Esophagus squamous epithelium (tissue), 5 donors: ENCODE results near the gene SELENOK. TPM values are rescaled to one million over a fixed set of nuclear protein-coding genes. Genes with fewer than 3 reads are reported as not detected.

Experiments
- DNase-seq: peaks from one replicate; lab custom pipeline; 2025; lab: John Stamatoyannopoulos, UW
- H3K27ac ChIP-seq, 4 donors: fragments of 200-600 bp; sonication (generic); one replicate each; pipeline ENCODE4 v1.5.1; 2016 to 2019; ENCODE audit warnings: mild to moderate bottlenecking in 1 of 4
- H3K27me3 ChIP-seq, 4 donors: fragments of 200-600 bp; sonication (generic); 1 replicate in 3 of 4; 2 replicates in 1 of 4; pipeline versions ENCODE4 v1.5.1 to v1.6.0; 2017 to 2021; ENCODE audit warnings: antibody characterized with exemption in 1 of 4
- H3K36me3 ChIP-seq, 3 donors: fragments of 200-600 bp; sonication (generic); one replicate each; pipeline ENCODE4 v1.5.1; 2016 to 2019
- H3K4me1 ChIP-seq, 3 donors: fragments of 200-600 bp; sonication (generic); one replicate each; pipeline ENCODE4 v1.5.1; 2017 to 2019
- H3K4me3 ChIP-seq, 4 donors: fragments of 200-600 bp; sonication (generic); 1 replicate in 3 of 4; 2 replicates in 1 of 4; pipeline ENCODE4 v1.5.1; 2016 to 2019; ENCODE audit warnings: mild to moderate bottlenecking in 2 of 4, moderate library complexity in 1 of 4
- H3K9me3 ChIP-seq, 3 donors: fragments of 200-600 bp; sonication (generic); one replicate each; pipeline ENCODE4 v1.5.1; 2016 to 2019
- POLR2A ChIP-seq, 4 donors: fragments of 450-650 bp; IDR thresholded peaks; one replicate each; pipeline ENCODE4 v1.6.1; 2017; ENCODE audit warnings: antibody characterized with exemption in 4 of 4, mild to moderate bottlenecking in 4 of 4, moderate library complexity in 3 of 4
- WGBS, 2 donors: methylation state at CpG; one replicate each; pipeline ENCODE4 v1.1.5; 2018; 5-methylcytosine and 5-hydroxymethylcytosine counted together
- intact Hi-C: fragments of 100-400 bp; cut with DNase I; formaldehyde crosslinking; loops from one replicate; pipeline ENCODE4 v1.15.0; 2022
- total RNA-seq, 4 donors: library from RNA; depleted of rRNA; stranded (reverse); fragments of >200 nt; gene quantifications; one replicate each; pipeline ENCODE4 v1.1.0, GENCODE V29; 2016
- TF ChIP-seq, protein P1 (sequence below), 6 experiments: fragments of 450-650 bp in 4 of 6; fragments of 200-600 bp in 2 of 6; sonication (generic) in 2 of 6; IDR thresholded peaks; one replicate each; pipeline ENCODE4 v1.5.1; 2016 to 2019; ENCODE audit warnings: antibody characterized with exemption in 6 of 6, mild to moderate bottlenecking in 4 of 6, moderate library complexity in 4 of 6
- donor health status: DM: yes; HTN: yes; CAD: no.

The SELENOK gene
- total RNA-seq: 10 to 100 TPM; 16.4 to 36.2 (median 27.2) TPM

DNA sequence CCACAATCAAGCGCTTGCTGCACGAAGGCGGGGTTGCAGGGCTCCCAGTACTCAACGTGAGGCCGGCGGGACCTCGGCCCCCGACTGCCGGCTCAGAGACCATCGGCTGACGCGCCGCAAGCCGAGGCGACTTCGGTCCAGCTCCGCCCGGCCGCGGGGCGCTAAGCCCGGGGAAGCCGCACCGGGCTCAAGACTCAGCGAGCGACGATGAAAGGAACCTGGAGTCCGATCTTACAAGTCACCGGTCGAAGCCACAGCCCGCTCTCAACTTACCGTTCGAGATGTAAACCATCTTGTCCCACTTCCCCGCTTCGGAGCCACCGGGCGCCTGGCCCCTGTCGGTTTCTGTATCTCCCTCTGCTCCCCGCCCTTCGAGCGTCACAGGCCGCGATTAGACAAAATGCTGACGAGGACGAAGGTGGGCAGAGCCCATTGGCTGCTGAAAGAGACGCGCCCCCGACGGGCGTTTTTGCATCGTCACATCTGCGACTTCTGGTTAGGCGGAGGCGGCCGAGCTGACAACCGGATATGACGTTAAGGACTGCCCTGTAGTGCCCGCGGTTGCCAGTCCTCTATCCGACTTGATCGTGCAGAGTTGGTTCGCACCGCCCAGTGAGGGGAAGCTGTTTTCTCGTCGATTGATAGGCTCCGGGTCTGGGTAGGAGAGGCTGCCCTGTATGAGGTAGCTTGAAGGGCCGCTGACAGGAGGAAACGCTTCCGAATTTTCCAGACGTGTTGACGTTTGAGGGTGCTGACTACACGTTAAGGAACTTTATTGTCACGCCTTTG is at the start of gene SELENOK:
TSS of gene SELENOK (minus strand) at position 363 of the 789 bp plus-strand sequence.
- intact Hi-C loops: no loop called here
- Histone ChIP-seq H3K4me3 (peak within 1 kb of the TSS; percentile 70 to 99 (median 82)), H3K36me3 (peaks cover 0 to 15% (median 0%) of the 10 kb centered on the region in 3 donors), H3K4me1 (peaks cover 0 to 28% (median 14%) of the 10 kb centered on the region in 3 donors), H3K27ac (peak within 1 kb of the TSS; percentile 92 to 99 (median 96)), H3K27me3 (peaks cover 0 to 20% (median 0%) of the 10 kb centered on the region in 4 donors), H3K9me3 (no peaks in the 10 kb centered on the region)
- TF ChIP-seq, protein P1, sequence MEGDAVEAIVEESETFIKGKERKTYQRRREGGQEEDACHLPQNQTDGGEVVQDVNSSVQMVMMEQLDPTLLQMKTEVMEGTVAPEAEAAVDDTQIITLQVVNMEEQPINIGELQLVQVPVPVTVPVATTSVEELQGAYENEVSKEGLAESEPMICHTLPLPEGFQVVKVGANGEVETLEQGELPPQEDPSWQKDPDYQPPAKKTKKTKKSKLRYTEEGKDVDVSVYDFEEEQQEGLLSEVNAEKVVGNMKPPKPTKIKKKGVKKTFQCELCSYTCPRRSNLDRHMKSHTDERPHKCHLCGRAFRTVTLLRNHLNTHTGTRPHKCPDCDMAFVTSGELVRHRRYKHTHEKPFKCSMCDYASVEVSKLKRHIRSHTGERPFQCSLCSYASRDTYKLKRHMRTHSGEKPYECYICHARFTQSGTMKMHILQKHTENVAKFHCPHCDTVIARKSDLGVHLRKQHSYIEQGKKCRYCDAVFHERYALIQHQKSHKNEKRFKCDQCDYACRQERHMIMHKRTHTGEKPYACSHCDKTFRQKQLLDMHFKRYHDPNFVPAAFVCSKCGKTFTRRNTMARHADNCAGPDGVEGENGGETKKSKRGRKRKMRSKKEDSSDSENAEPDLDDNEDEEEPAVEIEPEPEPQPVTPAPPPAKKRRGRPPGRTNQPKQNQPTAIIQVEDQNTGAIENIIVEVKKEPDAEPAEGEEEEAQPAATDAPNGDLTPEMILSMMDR (IDR thresholded peaks at IDR 0.05): peak in 1 of 6 experiments; percentile 24
- TF ChIP-seq POLR2A (IDR thresholded peaks at IDR 0.05): peak in 3 of 4 donors; percentile 97 to 99 (median 98)
- 0 to 1% methylated on average over 20 to 21 of the region's 73 CpGs for WGBS, 2 donors
- peak; percentile 93 for DNase-seq

DNA sequence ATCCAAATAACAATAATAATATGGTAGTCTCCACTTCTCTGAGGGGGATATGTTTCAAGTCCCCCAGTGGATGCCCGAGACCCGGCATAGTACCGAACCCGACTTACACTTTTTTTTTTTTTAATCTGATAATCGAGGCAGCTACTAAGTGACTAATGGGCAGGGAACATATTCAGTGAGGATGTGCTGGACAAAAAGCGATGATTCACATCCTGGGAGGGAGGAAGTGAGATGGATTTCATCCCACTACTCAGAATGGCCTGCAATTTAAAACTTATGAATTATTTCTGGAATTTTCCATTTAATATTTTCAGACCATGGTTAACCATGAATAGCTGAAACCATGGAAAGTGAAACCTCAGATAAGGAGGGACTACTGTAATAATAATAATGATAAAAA is 49.5 kb upstream of the SELENOK start:
- H3K4me1 ChIP-seq: no peaks in the 10 kb centered on the region
- no peak for TF ChIP-seq POLR2A (IDR thresholded peaks at IDR 0.05)
- TF ChIP-seq, protein P1 (IDR thresholded peaks at IDR 0.05): no peak
- no peaks in the 10 kb centered on the region for H3K36me3 ChIP-seq
- intact Hi-C loops: no loop called here
- no peak for DNase-seq
- no peak overlapping the region for H3K4me3 ChIP-seq
- H3K27ac ChIP-seq: no peak overlapping the region
- peaks cover 0 to 5% (median 0%) of the 10 kb centered on the region in 3 donors for H3K9me3 ChIP-seq
- H3K27me3 ChIP-seq: peaks cover 0 to 22% (median 0%) of the 10 kb centered on the region in 4 donors
- WGBS, 2 donors: 57 to 59% methylated on average over 6 of the region's 6 CpGs

DNA sequence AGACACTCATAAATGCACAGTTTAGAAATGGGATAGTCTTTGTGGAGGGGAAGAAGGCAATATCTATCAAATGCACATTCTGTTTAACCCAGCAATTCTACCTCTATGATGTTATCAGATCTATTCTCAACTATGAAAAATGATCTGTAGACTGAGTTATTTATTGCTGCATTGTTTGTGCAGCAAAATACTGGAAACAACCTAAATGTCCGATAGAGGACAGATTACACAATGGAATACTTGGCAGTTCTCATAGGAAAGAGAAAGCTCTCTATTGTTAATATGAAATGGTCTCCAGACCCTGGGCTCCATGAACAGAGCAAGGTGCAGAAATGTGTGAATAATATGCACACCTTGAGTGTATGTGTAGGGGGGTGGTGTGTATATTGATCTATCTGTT is 49.0 kb upstream of the SELENOK start:
- no peak overlapping the region for H3K4me3 ChIP-seq
- no peaks in the 10 kb centered on the region for H3K4me1 ChIP-seq
- peaks cover 0 to 22% (median 0%) of the 10 kb centered on the region in 4 donors for H3K27me3 ChIP-seq
- no peak for DNase-seq
- no peak for TF ChIP-seq POLR2A (IDR thresholded peaks at IDR 0.05)
- TF ChIP-seq, protein P1 (IDR thresholded peaks at IDR 0.05): no peak
- intact Hi-C loops: no loop called here
- WGBS, 2 donors: 22 to 48% methylated on average over 1 of the region's 1 CpG
- H3K9me3 ChIP-seq: peaks cover 0 to 4% (median 3%) of the 10 kb centered on the region in 3 donors
- no peaks in the 10 kb centered on the region for H3K36me3 ChIP-seq
- H3K27ac ChIP-seq: no peak overlapping the region

DNA sequence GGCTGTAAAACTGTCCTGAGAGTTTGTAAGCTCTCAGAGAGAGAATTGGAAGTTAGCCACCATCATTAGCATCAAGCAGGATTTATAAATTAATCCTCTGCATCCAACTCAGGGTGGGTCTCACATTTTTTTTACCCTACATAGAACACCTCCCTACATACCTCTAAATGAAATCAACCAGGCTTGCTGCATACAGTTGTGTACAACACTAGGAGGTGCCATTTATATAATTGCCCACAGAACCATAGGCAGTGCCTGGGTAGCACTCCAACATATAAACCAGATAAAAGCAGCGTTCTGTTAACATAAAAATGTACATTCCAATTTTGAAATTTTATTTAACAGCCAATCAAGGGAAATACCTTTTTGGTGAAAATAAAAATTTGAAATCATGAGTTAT is 48.2 kb upstream of the SELENOK start:
- no peak overlapping the region for H3K4me3 ChIP-seq
- 59 to 72% methylated on average over 1 of the region's 1 CpG for WGBS, 2 donors
- intact Hi-C loops: no loop called here
- no peak for TF ChIP-seq POLR2A (IDR thresholded peaks at IDR 0.05)
- TF ChIP-seq, protein P1 (IDR thresholded peaks at IDR 0.05): peak in 1 of 6 experiments; percentile 44
- H3K9me3 ChIP-seq: peaks cover 0 to 11% (median 7%) of the 10 kb centered on the region in 3 donors
- no peaks in the 10 kb centered on the region for H3K4me1 ChIP-seq
- H3K27ac ChIP-seq: no peak overlapping the region
- DNase-seq: no peak
- no peaks in the 10 kb centered on the region for H3K36me3 ChIP-seq
- peaks cover 0 to 22% (median 0%) of the 10 kb centered on the region in 4 donors for H3K27me3 ChIP-seq

DNA sequence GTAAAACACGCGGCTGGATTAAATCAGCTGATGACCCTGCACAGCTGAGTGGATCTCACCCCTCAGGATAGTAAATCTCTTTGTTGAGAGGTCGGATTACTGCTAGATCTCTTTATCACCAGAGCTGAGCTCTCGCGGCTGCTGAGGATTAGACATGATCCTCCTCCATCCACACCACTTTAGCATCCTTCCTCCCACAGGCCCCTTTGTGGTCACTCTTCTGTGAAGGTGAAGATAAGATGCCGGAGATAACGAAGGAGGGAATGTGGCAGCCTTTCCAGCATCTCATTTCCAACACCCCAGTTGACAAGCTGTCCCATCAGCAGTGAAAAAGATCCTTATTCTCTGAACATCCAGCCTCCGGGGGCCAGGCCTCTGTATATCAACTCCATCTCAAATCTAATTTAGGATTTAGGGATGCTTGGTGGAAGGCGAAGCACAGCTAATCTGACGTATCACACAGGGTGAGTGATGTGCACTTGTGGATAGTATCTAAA is 47.5 kb upstream of the SELENOK start:
- no peaks in the 10 kb centered on the region for H3K4me1 ChIP-seq
- H3K27ac ChIP-seq: no peak overlapping the region
- H3K4me3 ChIP-seq: no peak overlapping the region
- intact Hi-C loops: no loop called here
- H3K36me3 ChIP-seq: no peaks in the 10 kb centered on the region
- WGBS, 2 donors: 54 to 56% methylated on average over 6 to 9 of the region's 10 CpGs
- peaks cover 0 to 19% (median 0%) of the 10 kb centered on the region in 4 donors for H3K27me3 ChIP-seq
- peaks cover 0 to 11% (median 7%) of the 10 kb centered on the region in 3 donors for H3K9me3 ChIP-seq
- TF ChIP-seq, protein P1 (IDR thresholded peaks at IDR 0.05): no peak
- TF ChIP-seq POLR2A (IDR thresholded peaks at IDR 0.05): no peak
- DNase-seq: no peak
